Esophagus squamous epithelium (tissue), 5 donors: Measurements from ENCODE around the gene PRR20G. TPM values are rescaled to one million over a fixed set of nuclear protein-coding genes. Genes with fewer than 3 reads are reported as not detected.

Source experiments
- DNase-seq: peaks from one replicate; lab custom pipeline; 2025; lab: John Stamatoyannopoulos, UW
- H3K27ac ChIP-seq, 4 donors: fragments of 200-600 bp; sonication (generic); one replicate each; pipeline ENCODE4 v1.5.1; 2016 to 2019; ENCODE audit warnings: mild to moderate bottlenecking in 1 of 4
- H3K27me3 ChIP-seq, 4 donors: fragments of 200-600 bp; sonication (generic); 1 replicate in 3 of 4; 2 replicates in 1 of 4; pipeline versions ENCODE4 v1.5.1 to v1.6.0; 2017 to 2021; ENCODE audit warnings: antibody characterized with exemption in 1 of 4
- H3K36me3 ChIP-seq, 3 donors: fragments of 200-600 bp; sonication (generic); one replicate each; pipeline ENCODE4 v1.5.1; 2016 to 2019
- H3K4me1 ChIP-seq, 3 donors: fragments of 200-600 bp; sonication (generic); one replicate each; pipeline ENCODE4 v1.5.1; 2017 to 2019
- H3K4me3 ChIP-seq, 4 donors: fragments of 200-600 bp; sonication (generic); 1 replicate in 3 of 4; 2 replicates in 1 of 4; pipeline ENCODE4 v1.5.1; 2016 to 2019; ENCODE audit warnings: mild to moderate bottlenecking in 2 of 4, moderate library complexity in 1 of 4
- H3K9me3 ChIP-seq, 3 donors: fragments of 200-600 bp; sonication (generic); one replicate each; pipeline ENCODE4 v1.5.1; 2016 to 2019
- CTCF ChIP-seq, 6 experiments: fragments of 450-650 bp in 4 of 6; fragments of 200-600 bp in 2 of 6; sonication (generic) in 2 of 6; IDR thresholded peaks; one replicate each; pipeline ENCODE4 v1.5.1; 2016 to 2019; ENCODE audit warnings: antibody characterized with exemption in 6 of 6, mild to moderate bottlenecking in 4 of 6, moderate library complexity in 4 of 6
- POLR2A ChIP-seq, 4 donors: fragments of 450-650 bp; IDR thresholded peaks; one replicate each; pipeline ENCODE4 v1.6.1; 2017; ENCODE audit warnings: antibody characterized with exemption in 4 of 4, mild to moderate bottlenecking in 4 of 4, moderate library complexity in 3 of 4
- WGBS, 2 donors: methylation state at CpG; one replicate each; pipeline ENCODE4 v1.1.5; 2018; 5-methylcytosine and 5-hydroxymethylcytosine counted together
- intact Hi-C: fragments of 100-400 bp; cut with DNase I; formaldehyde crosslinking; loops from one replicate; pipeline ENCODE4 v1.15.0; 2022
- total RNA-seq, 4 donors: library from RNA; depleted of rRNA; stranded (reverse); fragments of >200 nt; gene quantifications; one replicate each; pipeline ENCODE4 v1.1.0, GENCODE V29; 2016
- donor health status: DM: yes; HTN: yes; CAD: no.

PRR20G gene
- total RNA-seq, 4 donors from 2014 or later: not detected

- intact Hi-C loops: no loop called here
- no peak for TF ChIP-seq CTCF (IDR thresholded peaks at IDR 0.05)
- no peak for TF ChIP-seq POLR2A (IDR thresholded peaks at IDR 0.05)
- no peaks in the 10 kb centered on the region for H3K4me1 ChIP-seq
- peaks cover 0 to 19% (median 4%) of the 10 kb centered on the region in 3 donors for H3K9me3 ChIP-seq
- H3K36me3 ChIP-seq: no peaks in the 10 kb centered on the region
- H3K27me3 ChIP-seq: peaks cover 0 to 24% (median 0%) of the 10 kb centered on the region in 4 donors
- no peak overlapping the region for H3K4me3 ChIP-seq
- DNase-seq: no peak
- no peak overlapping the region for H3K27ac ChIP-seq
Measured at GRCh38 chr3:127328421-127328820, 40.6 kb upstream of the PRR20G start.

DNA sequence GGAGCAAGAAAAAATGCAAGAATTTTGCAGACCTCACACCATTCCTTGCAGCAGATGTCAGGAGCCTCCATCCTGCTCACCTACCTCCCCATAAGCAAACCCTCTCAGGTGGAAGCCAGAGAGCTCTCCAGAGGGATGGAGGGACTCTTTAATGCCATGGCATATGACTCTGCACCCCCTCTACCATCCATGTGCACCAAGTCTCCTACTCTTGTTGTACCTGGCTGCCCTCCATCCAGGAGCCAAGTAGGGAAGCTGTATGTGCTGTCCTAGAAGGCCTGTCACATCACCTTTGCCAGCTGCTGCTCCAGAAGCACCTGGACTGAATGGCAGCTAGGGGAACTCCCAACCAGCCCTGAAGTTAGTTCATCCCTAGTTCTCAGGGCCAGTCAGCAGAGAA lies 38.5 kb upstream of the PRR20G start:
- H3K27me3 ChIP-seq: peaks cover 0 to 26% (median 0%) of the 10 kb centered on the region in 4 donors
- H3K27ac ChIP-seq: no peak overlapping the region
- no peak overlapping the region for H3K4me3 ChIP-seq
- TF ChIP-seq POLR2A (IDR thresholded peaks at IDR 0.05): no peak
- TF ChIP-seq CTCF (IDR thresholded peaks at IDR 0.05): no peak
- no peaks in the 10 kb centered on the region for H3K36me3 ChIP-seq
- no peaks in the 10 kb centered on the region for H3K4me1 ChIP-seq
- intact Hi-C loops: no loop called here
- no peak for DNase-seq
- peaks cover 0 to 16% (median 4%) of the 10 kb centered on the region in 3 donors for H3K9me3 ChIP-seq

DNA sequence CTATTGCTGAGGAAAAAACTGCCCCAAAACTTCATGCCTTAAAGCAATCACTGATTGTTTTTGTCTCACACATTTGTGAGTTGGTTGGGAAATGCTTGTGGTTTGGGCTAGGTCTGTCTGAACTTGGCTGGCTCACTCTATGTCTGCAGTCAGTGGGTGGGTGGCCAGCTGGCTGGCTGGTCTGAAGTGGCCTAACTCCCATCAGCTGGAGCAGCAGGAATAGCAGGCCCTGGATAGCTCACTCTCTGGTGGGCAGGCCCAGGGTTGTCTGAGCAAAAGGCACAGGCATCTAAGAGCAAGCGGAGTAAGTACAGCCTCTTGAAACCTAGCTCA lies 37.7 kb upstream of the PRR20G start:
- Histone ChIP-seq H3K36me3 (no peaks in the 10 kb centered on the region), H3K9me3 (peaks cover 0 to 12% (median 4%) of the 10 kb centered on the region in 3 donors), H3K4me3 (no peak overlapping the region), H3K27ac (no peak overlapping the region), H3K27me3 (peaks cover 0 to 26% (median 0%) of the 10 kb centered on the region in 4 donors), H3K4me1 (no peaks in the 10 kb centered on the region)
- TF ChIP-seq POLR2A (IDR thresholded peaks at IDR 0.05): no peak
- TF ChIP-seq CTCF (IDR thresholded peaks at IDR 0.05): no peak
- intact Hi-C loops: no loop called here
- WGBS, 2 donors: 100% methylated on average over 1 of the region's 1 CpG; no CpG with 5 or more reads in 1 of the 2 donors
- DNase-seq: no peak

DNA sequence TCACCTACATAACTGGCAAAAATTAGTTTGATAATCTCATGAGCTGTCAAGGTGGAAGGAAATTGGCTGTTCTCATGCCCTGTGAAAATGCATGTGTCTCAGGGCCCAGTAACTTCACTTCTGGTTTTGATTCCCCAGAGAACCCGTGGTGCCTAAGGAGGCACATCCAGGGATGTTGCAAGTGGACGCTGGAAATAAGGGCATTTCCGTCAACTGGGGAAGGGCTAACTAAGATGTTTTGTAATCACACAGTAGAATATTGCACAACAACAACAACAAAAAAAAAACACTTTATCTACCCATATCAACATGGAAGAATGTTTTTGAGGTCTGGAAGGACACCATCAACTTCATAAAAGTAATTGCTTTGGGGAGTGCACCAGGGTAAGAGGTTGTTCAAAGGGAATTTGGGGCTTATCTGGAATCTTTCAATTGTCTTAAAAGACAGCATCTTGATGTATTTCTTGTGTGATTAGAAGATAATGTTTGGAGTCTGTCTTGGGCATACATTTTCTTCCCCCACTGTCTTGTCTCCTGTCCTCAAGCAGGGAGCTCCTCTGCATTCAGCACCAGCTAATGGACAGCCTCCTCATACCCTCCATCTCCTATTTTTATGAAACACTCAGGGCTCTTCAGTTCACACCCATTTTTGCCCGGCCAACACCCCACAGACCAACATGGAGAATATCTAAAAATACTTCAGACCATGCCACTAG lies 37.2 kb upstream of the PRR20G start:
- no peaks in the 10 kb centered on the region for H3K36me3 ChIP-seq
- TF ChIP-seq CTCF (IDR thresholded peaks at IDR 0.05) (no peak), POLR2A (IDR thresholded peaks at IDR 0.05) (no peak)
- intact Hi-C loops: no loop called here
- no peaks in the 10 kb centered on the region for H3K4me1 ChIP-seq
- H3K9me3 ChIP-seq: peaks cover 0 to 6% (median 4%) of the 10 kb centered on the region in 3 donors
- H3K27ac ChIP-seq: no peak overlapping the region
- no peak overlapping the region for H3K4me3 ChIP-seq
- H3K27me3 ChIP-seq: peaks cover 0 to 26% (median 0%) of the 10 kb centered on the region in 4 donors
- DNase-seq: no peak
- 48 to 59% methylated on average over 4 of the region's 4 CpGs for WGBS, 2 donors

DNA sequence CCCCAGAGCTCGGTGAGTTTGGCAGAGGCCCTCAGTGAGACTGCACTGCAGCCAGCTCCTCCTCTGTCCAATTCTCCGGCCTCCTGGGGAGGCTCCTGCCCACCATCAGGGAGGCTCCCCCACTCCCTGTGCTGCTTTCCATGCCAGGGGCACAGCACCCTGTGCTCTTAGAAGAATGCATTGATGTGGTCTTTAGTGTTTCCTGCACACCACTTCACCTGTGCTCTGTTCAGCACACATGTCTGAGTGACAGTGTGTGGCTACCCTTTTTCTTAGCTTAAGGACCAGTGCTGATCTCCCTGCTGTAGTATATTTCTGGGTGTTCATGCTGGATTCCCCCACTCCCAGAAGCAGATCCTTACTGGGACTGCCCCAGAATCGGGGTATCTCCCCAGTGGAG lies 36.2 kb upstream of the PRR20G start:
- TF ChIP-seq POLR2A (IDR thresholded peaks at IDR 0.05) (no peak), CTCF (IDR thresholded peaks at IDR 0.05) (no peak)
- Histone ChIP-seq H3K9me3 (no peaks in the 10 kb centered on the region), H3K4me3 (no peak overlapping the region), H3K4me1 (no peaks in the 10 kb centered on the region), H3K36me3 (no peaks in the 10 kb centered on the region), H3K27me3 (peaks cover 0 to 26% (median 0%) of the 10 kb centered on the region in 4 donors), H3K27ac (no peak overlapping the region)
- intact Hi-C loops: no loop called here
- WGBS, 2 donors: 51 to 60% methylated on average over 1 to 2 of the region's 3 CpGs
- DNase-seq: no peak
